Ectodermal cell (in vitro differentiated cells): Measurements from ENCODE around the gene GLDN.

Source experiments
- H3K27ac ChIP-seq: 2 replicates; pipeline ENCODE4 v1.7.0; 2013; ENCODE audit warnings: mild to moderate bottlenecking, low read depth, low read length; ENCODE audit not compliant: insufficient read depth, poor library complexity, severe bottlenecking
- H3K27me3 ChIP-seq: 2 replicates; pipeline ENCODE4 v1.7.0; 2013; ENCODE audit warnings: mild to moderate bottlenecking, low read length; ENCODE audit not compliant: insufficient read depth, control insufficient read depth, poor library complexity, severe bottlenecking
- H3K36me3 ChIP-seq: one replicate; pipeline ENCODE4 v1.7.0; 2013; ENCODE audit warnings: low read length; ENCODE audit not compliant: control insufficient read depth, insufficient read depth
- H3K4me1 ChIP-seq: one replicate; pipeline ENCODE4 v1.7.0; 2013; ENCODE audit warnings: low read length; ENCODE audit not compliant: control insufficient read depth, insufficient read depth
- H3K4me3 ChIP-seq: 2 replicates; pipeline ENCODE4 v1.7.0; 2013; ENCODE audit warnings: low read depth, low read length, control low read depth; ENCODE audit not compliant: insufficient read depth
- H3K9me3 ChIP-seq: 2 replicates; pipeline ENCODE4 v1.7.0; 2013; ENCODE audit warnings: mild to moderate bottlenecking, low read length, moderate library complexity; ENCODE audit not compliant: control insufficient read depth
- WGBS, 2 experiments: methylation state at CpG; one replicate each; pipeline ENCODE4 v1.1.7; 2013; ENCODE audit warnings: missing lambda C conversion rate in 2 of 2; 5-methylcytosine and 5-hydroxymethylcytosine counted together

The GLDN gene

GRCh38 chr15:51321316-51321715 lies 20.1 kb upstream of the GLDN start:
- Histone ChIP-seq H3K9me3 (no peaks in the 10 kb centered on the region), H3K27me3 (no peaks in the 10 kb centered on the region), H3K27ac (no peak overlapping the region), H3K36me3 (no peaks in the 10 kb centered on the region), H3K4me1 (peaks cover 7% of the 10 kb centered on the region), H3K4me3 (no peak overlapping the region)
- 79 to 87% methylated on average over 4 of the region's 4 CpGs for whole genome bisulfite sequencing, 2 experiments

- Histone ChIP-seq H3K36me3 (no peaks in the 10 kb centered on the region), H3K9me3 (no peaks in the 10 kb centered on the region), H3K4me1 (peaks cover 7% of the 10 kb centered on the region), H3K27me3 (no peaks in the 10 kb centered on the region), H3K4me3 (no peak overlapping the region), H3K27ac (no peak overlapping the region)
- whole genome bisulfite sequencing, 2 experiments, result 94 to 100% methylated on average over 1 of the region's 1 CpG
Measured at GRCh38 chr15:51322621-51323296, 18.7 kb upstream of the GLDN start.

- Histone ChIP-seq H3K4me1 (peaks cover 7% of the 10 kb centered on the region), H3K9me3 (no peaks in the 10 kb centered on the region), H3K36me3 (no peaks in the 10 kb centered on the region), H3K4me3 (no peak overlapping the region), H3K27me3 (no peaks in the 10 kb centered on the region), H3K27ac (no peak overlapping the region)
- WGBS, 2 experiments, result 81 to 87% methylated on average over 5 to 7 of the region's 7 CpGs
Measured at GRCh38 chr15:51323749-51324148, 17.7 kb upstream of the GLDN start.

GRCh38 chr15:51325167-51325566 lies 16.3 kb upstream of the GLDN start:
- H3K27ac ChIP-seq, result no peak overlapping the region
- 90 to 91% methylated on average over 3 of the region's 3 CpGs for WGBS, 2 experiments
- H3K4me1 ChIP-seq, result peaks cover 7% of the 10 kb centered on the region
- H3K9me3 ChIP-seq, result no peaks in the 10 kb centered on the region
- H3K36me3 ChIP-seq, result no peaks in the 10 kb centered on the region
- H3K4me3 ChIP-seq, result no peak overlapping the region
- H3K27me3 ChIP-seq, result no peaks in the 10 kb centered on the region

- Histone ChIP-seq H3K27me3 (no peaks in the 10 kb centered on the region), H3K27ac (no peak overlapping the region), H3K9me3 (no peaks in the 10 kb centered on the region), H3K36me3 (no peaks in the 10 kb centered on the region), H3K4me3 (no peak overlapping the region), H3K4me1 (peaks cover 7% of the 10 kb centered on the region)
- WGBS, 2 experiments, result 91 to 92% methylated on average over 2 of the region's 2 CpGs
Measured at GRCh38 chr15:51327081-51327480, 14.4 kb upstream of the GLDN start.

GRCh38 chr15:51328926-51329325 lies 12.5 kb upstream of the GLDN start:
- H3K27ac ChIP-seq, result no peak overlapping the region
- WGBS, 2 experiments, result 92 to 93% methylated on average over 4 of the region's 4 CpGs
- no peaks in the 10 kb centered on the region for H3K9me3 ChIP-seq
- H3K4me1 ChIP-seq, result peaks cover under 1% of the 10 kb centered on the region
- no peaks in the 10 kb centered on the region for H3K27me3 ChIP-seq
- H3K4me3 ChIP-seq, result no peak overlapping the region
- no peaks in the 10 kb centered on the region for H3K36me3 ChIP-seq

GRCh38 chr15:51331141-51331540 lies 10.3 kb upstream of the GLDN start:
- H3K4me1 ChIP-seq, result no peaks in the 10 kb centered on the region
- no peaks in the 10 kb centered on the region for H3K36me3 ChIP-seq
- no peaks in the 10 kb centered on the region for H3K9me3 ChIP-seq
- no peaks in the 10 kb centered on the region for H3K27me3 ChIP-seq
- no peak overlapping the region for H3K27ac ChIP-seq
- 78% methylated on average over 4 to 5 of the region's 5 CpGs for WGBS, 2 experiments
- H3K4me3 ChIP-seq, result no peak overlapping the region

GRCh38 chr15:51332206-51333147 lies 9.0 kb upstream of the GLDN start:
- no peaks in the 10 kb centered on the region for H3K9me3 ChIP-seq
- WGBS, 2 experiments, result 88 to 92% methylated on average over 4 of the region's 4 CpGs
- no peaks in the 10 kb centered on the region for H3K27me3 ChIP-seq
- no peak overlapping the region for H3K27ac ChIP-seq
- H3K36me3 ChIP-seq, result no peaks in the 10 kb centered on the region
- H3K4me1 ChIP-seq, result no peaks in the 10 kb centered on the region
- no peak overlapping the region for H3K4me3 ChIP-seq

GRCh38 chr15:51333571-51333970 lies 7.9 kb upstream of the GLDN start:
- H3K9me3 ChIP-seq, result no peaks in the 10 kb centered on the region
- no peaks in the 10 kb centered on the region for H3K27me3 ChIP-seq
- no peaks in the 10 kb centered on the region for H3K4me1 ChIP-seq
- H3K36me3 ChIP-seq, result no peaks in the 10 kb centered on the region
- no peak overlapping the region for H3K4me3 ChIP-seq
- no peak overlapping the region for H3K27ac ChIP-seq
- 97 to 98% methylated on average over 2 of the region's 2 CpGs for WGBS, 2 experiments

- no peaks in the 10 kb centered on the region for H3K36me3 ChIP-seq
- H3K4me1 ChIP-seq, result no peaks in the 10 kb centered on the region
- H3K27me3 ChIP-seq, result peaks cover 2% of the 10 kb centered on the region
- no peak overlapping the region for H3K4me3 ChIP-seq
- H3K27ac ChIP-seq, result no peak overlapping the region
- 87 to 93% methylated on average over 2 of the region's 2 CpGs for WGBS, 2 experiments
- no peaks in the 10 kb centered on the region for H3K9me3 ChIP-seq
Measured at GRCh38 chr15:51334011-51334451, 7.4 kb upstream of the GLDN start.
